Heart right ventricle (tissue), 16 donors: Measurements from ENCODE around the gene FBXL20. TPM values are rescaled to one million over a fixed set of nuclear protein-coding genes. Genes with fewer than 3 reads are reported as not detected.

Source experiments
- ATAC-seq, 8 donors: fragments of 200-7000 bp; cut with Tn5 transposase; one replicate each; pipeline ENCODE4 v1.9.1; 2020; ENCODE audit warnings: mild to moderate bottlenecking in 8 of 8, moderate library complexity in 8 of 8, moderate number of reproducible peaks in 1 of 8
- DNase-seq, 2 donors: peaks; one replicate each; pipeline ENCODE4 v3.0.0-alpha.2; 2020
- H3K27ac ChIP-seq, 10 donors: fragments of 200-600 bp; sonication (generic) in 2 of 10; one replicate each; pipeline versions ENCODE4 v1.5.0 to v1.8.0; 2020 to 2022; ENCODE audit warnings: mild to moderate bottlenecking in 3 of 10
- H3K27me3 ChIP-seq, 7 donors: fragments of 200-600 bp; one replicate each; pipeline ENCODE4 v1.8.0; 2021 to 2022; ENCODE audit warnings: mild to moderate bottlenecking in 2 of 7
- H3K36me3 ChIP-seq, 9 donors: fragments of 200-600 bp; sonication (generic) in 1 of 9; one replicate each; pipeline versions ENCODE4 v1.5.0 to v1.8.0; 2020 to 2022; ENCODE audit warnings: mild to moderate bottlenecking in 2 of 9
- H3K4me1 ChIP-seq, 9 donors: fragments of 200-600 bp; sonication (generic) in 1 of 9; one replicate each; pipeline versions ENCODE4 v1.5.0 to v1.8.0; 2020 to 2022; ENCODE audit warnings: mild to moderate bottlenecking in 4 of 9
- H3K4me3 ChIP-seq, 10 donors: fragments of 200-600 bp; sonication (generic) in 2 of 10; one replicate each; pipeline versions ENCODE4 v1.5.0 to v1.8.0; 2020 to 2022; ENCODE audit warnings: mild to moderate bottlenecking in 7 of 10, moderate library complexity in 2 of 10
- H3K9me3 ChIP-seq, 11 donors: fragments of 200-600 bp in 10 of 11; sonication (generic) in 2 of 11; one replicate each; pipeline versions ENCODE4 v1.5.0 to v1.8.0; 2013 to 2022; ENCODE audit warnings: mild to moderate bottlenecking in 2 of 11, control low read depth in 1 of 11, moderate library complexity in 1 of 11
- CTCF ChIP-seq, 9 donors: fragments of 200-600 bp; sonication (generic) in 2 of 9; IDR thresholded peaks; one replicate each; pipeline versions ENCODE4 v1.5.0 to v1.8.0; 2021 to 2022; ENCODE audit warnings: antibody characterized with exemption in 9 of 9, mild to moderate bottlenecking in 5 of 9, moderate library complexity in 1 of 9
- WGBS, 2 donors: extraction: QIAGEN DNeasy Blood & Tissue Kit; methylation state at CpG; one replicate each; pipeline ENCODE4 v1.1.7; 2013; ENCODE audit warnings: inconsistent platforms in 1 of 2; 5-methylcytosine and 5-hydroxymethylcytosine counted together
- intact Hi-C, 10 donors: fragments of 100-400 bp; cut with DNase I; formaldehyde crosslinking; loops; one replicate each; pipeline versions ENCODE4 v1.11.1 to v1.14.2; 2022
- polyA plus RNA-seq, 2 donors: library from polyadenylated mRNA; stranded (reverse); fragments of 200-250 nt; gene quantifications; one replicate each; pipeline ENCODE4 v1.2.3, GENCODE V29; 2013
- total RNA-seq, 10 donors: library from RNA; stranded (reverse); fragmentation: NEBNext Ultra II Directional in 3 of 10; extraction: Animal tissue kit (Norgen Biotek cat#: 25700) in 3 of 10; gene quantifications; one replicate each; pipeline versions ENCODE4 v1.2.1 to v1.2.4, GENCODE V29; 2021 to 2023
- donor health status: Arrhythmogenic right ventricular cardiomyopathy.
- donor health status: ischemic (EF 13 %, LVEDD 7.1; RV severe dilation, severe dysfunction).
- donor health status: healthy with polysubstance abuse.
- donor health status: DM: no; HTN: yes; CAD: no.
- donor health status: DM: no; HTN: no; CAD: no.
- donor health status: ischemic (EF 25% LVEDD 6.9; RV normal size, moderate dysfunction).
- donor health status: ischemic (EF 25% LVEDD 5.7; RV mildly dilated, moderate dysfunction).
- donor health status: healthy.
- donor health status: DM: yes; HTN: yes; CAD: no.
- donor health status: Ischemic cardiomyopathy.
- donor health status: ischemic (EF 35%, LVEDD 5.7; RV mildly dilated, moderate dysfunction).
- donor health status: nonischemic (EF 11% LVEDD 7.7; RV severe dilation, severe dysfunction).
- donor health status: DM: yes; HTN: yes; CAD: no.
- donor health status: PGD.
- donor health status: ischemic (EF 29% LVEDD 5.4; RV normal size, mild dysfunction).
- donor health status: nonischemic (EF 23%, LVEDD 6.1; RV moderate dilation, normal function).

Gene FBXL20
- total and polyA plus RNA-seq, 12 donors = 1.7 to 19.7 (median 15.5) TPM

- Histone ChIP-seq H3K4me3 (no peak overlapping the region), H3K9me3 (no peaks in the 10 kb centered on the region), H3K27ac (no peak overlapping the region), H3K27me3 (peaks cover 6 to 80% (median 57%) of the 10 kb centered on the region in 7 donors), H3K4me1 (peaks cover 5 to 17% (median 16%) of the 10 kb centered on the region in 9 donors), H3K36me3 (no peaks in the 10 kb centered on the region)
- TF ChIP-seq CTCF (IDR thresholded peaks at IDR 0.05) = no peak
- ATAC-seq (peak in 1 of 8 donors; percentile 11), DNase-seq (no peak)
- intact Hi-C loops = loop anchor here in 4 of 10 donors (10.0 kb wide), 3 partner anchors 66 to 256 kb away; partner anchors contain the start of gene ARL5C (in 2 of the 4)
- WGBS, 2 donors = 53 to 54% methylated on average over 10 of the region's 10 CpGs
Observed at GRCh38 chr17:39231091-39231561, 170.3 kb downstream of the FBXL20 start.

- Histone ChIP-seq H3K27ac (no peak overlapping the region), H3K4me1 (peaks cover 10 to 25% (median 23%) of the 10 kb centered on the region in 9 donors), H3K27me3 (peaks cover 13 to 88% (median 65%) of the 10 kb centered on the region in 7 donors), H3K36me3 (no peaks in the 10 kb centered on the region), H3K9me3 (no peaks in the 10 kb centered on the region), H3K4me3 (no peak overlapping the region)
- 36 to 79% methylated on average over 1 of the region's 1 CpG for WGBS, 2 donors
- no peak for TF ChIP-seq CTCF (IDR thresholded peaks at IDR 0.05)
- no peak for ATAC-seq
- intact Hi-C loops = loop anchor here in 4 of 10 donors (10.0 kb wide), 3 partner anchors 66 to 256 kb away; partner anchors contain the start of gene ARL5C (in 2 of the 4)
- DNase-seq = no peak
Observed at GRCh38 chr17:39230361-39230760, 171.1 kb downstream of the FBXL20 start.

GRCh38 chr17:39229274-39229913 is 172.0 kb downstream of the FBXL20 start:
- ATAC-seq (no peak), DNase-seq (no peak)
- WGBS, 2 donors = 55 to 62% methylated on average over 11 of the region's 11 CpGs
- Histone ChIP-seq H3K36me3 (no peaks in the 10 kb centered on the region), H3K4me3 (no peak overlapping the region), H3K9me3 (no peaks in the 10 kb centered on the region), H3K27ac (no peak overlapping the region), H3K4me1 (peaks cover 10 to 34% (median 31%) of the 10 kb centered on the region in 9 donors), H3K27me3 (peaks cover 16 to 91% (median 71%) of the 10 kb centered on the region in 7 donors)
- no peak for TF ChIP-seq CTCF (IDR thresholded peaks at IDR 0.05)
- intact Hi-C loops = no loop called here

- H3K9me3 ChIP-seq = no peaks in the 10 kb centered on the region
- ATAC-seq (no peak), DNase-seq (no peak)
- H3K27me3 ChIP-seq = peaks cover 14 to 81% (median 68%) of the 10 kb centered on the region in 7 donors
- H3K27ac ChIP-seq = no peak overlapping the region
- no peaks in the 10 kb centered on the region for H3K36me3 ChIP-seq
- intact Hi-C loops = no loop called here
- TF ChIP-seq CTCF (IDR thresholded peaks at IDR 0.05) = no peak
- WGBS, 2 donors = 81 to 82% methylated on average over 2 of the region's 2 CpGs
- H3K4me1 ChIP-seq = peaks cover 10 to 35% (median 31%) of the 10 kb centered on the region in 9 donors
- no peak overlapping the region for H3K4me3 ChIP-seq
Observed at GRCh38 chr17:39227364-39227919, 174.0 kb downstream of the FBXL20 start.
